OCI-LY1 (cell line): Measurements from ENCODE around the gene MMEL1.
"Not testable (repeated sequence)": the region's sequence is repeated elsewhere in the genome, so short reads cannot be mapped to it uniquely, and the experiment has no call there.

Experiments used
- H2AFZ ChIP-seq: fragments of 200-600 bp; sonication (generic), shearing (Covaris generic); 2 replicates; pipeline ENCODE4 v1.6.0; 2014; ENCODE audit warnings: antibody characterized with exemption, mild to moderate bottlenecking, low read length
- H3F3A ChIP-seq: fragments of 200-600 bp; sonication (generic), shearing (Covaris generic); 2 replicates; pipeline ENCODE4 v1.6.0; 2014; ENCODE audit warnings: mild to moderate bottlenecking, antibody characterized with exemption, low read length, moderate library complexity; ENCODE audit not compliant: insufficient read depth
- H3K27ac ChIP-seq: fragments of 200-600 bp; sonication (generic); 2 replicates; pipeline ENCODE4 v1.5.1; 2014; ENCODE audit warnings: low read length, mixed run types, mild to moderate bottlenecking, low read depth; ENCODE audit not compliant: poor library complexity, severe bottlenecking
- H3K27me3 ChIP-seq: fragments of 200-600 bp; sonication (generic); 2 replicates; pipeline ENCODE4 v1.6.0; 2014; ENCODE audit warnings: antibody characterized with exemption, mild to moderate bottlenecking, low read length, moderate library complexity; ENCODE audit not compliant: insufficient read depth
- H3K36me3 ChIP-seq: fragments of 200-600 bp; sonication (generic); 2 replicates; pipeline ENCODE4 v1.6.1; 2014; ENCODE audit warnings: mild to moderate bottlenecking, antibody characterized with exemption, low read length, moderate library complexity, mixed read lengths; ENCODE audit not compliant: insufficient read depth
- H3K4me1 ChIP-seq: fragments of 200-600 bp; sonication (generic); 2 replicates; pipeline ENCODE4 v1.5.1; 2014; ENCODE audit warnings: mild to moderate bottlenecking, low read length, moderate library complexity; ENCODE audit not compliant: insufficient read depth, severe bottlenecking
- H3K4me2 ChIP-seq: fragments of 200-600 bp; sonication (generic), shearing (Covaris generic); 2 replicates; pipeline ENCODE4 v1.6.1; 2014; ENCODE audit warnings: low read length
- H3K4me3 ChIP-seq: fragments of 200-600 bp; sonication (generic); 2 replicates; pipeline ENCODE4 v1.5.1; 2014; ENCODE audit warnings: low read length, low read depth, mild to moderate bottlenecking, mixed read lengths; ENCODE audit not compliant: poor library complexity, severe bottlenecking
- H3K79me2 ChIP-seq: fragments of 200-600 bp; shearing (Covaris generic); 2 replicates; pipeline ENCODE4 v1.6.1; 2016; ENCODE audit warnings: mixed run types, low read length, mixed read lengths; ENCODE audit not compliant: insufficient read depth
- H3K9ac ChIP-seq: fragments of 200-600 bp; sonication (generic), shearing (Covaris generic); 2 replicates; pipeline ENCODE4 v1.6.1; 2014; ENCODE audit warnings: mild to moderate bottlenecking, low read length, mixed read lengths
- H3K9me2 ChIP-seq: fragments of 200-600 bp; sonication (generic), shearing (Covaris generic); 2 replicates; pipeline ENCODE4 v1.6.1; 2014; ENCODE audit warnings: low read depth, mild to moderate bottlenecking, low read length, mixed read lengths
- H3K9me3 ChIP-seq: fragments of 200-600 bp; shearing (Covaris generic); 2 replicates; pipeline ENCODE4 v1.6.1; 2014; ENCODE audit warnings: low read length, mixed read lengths
- H4K20me1 ChIP-seq: fragments of 200-600 bp; sonication (generic), shearing (Covaris generic); 2 replicates; pipeline ENCODE4 v1.6.0; 2016; ENCODE audit warnings: mild to moderate bottlenecking, low read length; ENCODE audit not compliant: insufficient read depth
- CTCF ChIP-seq: fragments of 200-600 bp; sonication (generic), shearing (Covaris generic); IDR thresholded peaks from 2 replicates; pipeline ENCODE4 v1.5.1; 2017; ENCODE audit warnings: mild to moderate bottlenecking, antibody characterized with exemption, low read length, moderate library complexity, mixed read lengths
- EZH2 ChIP-seq: fragments of 200-600 bp; sonication (generic), shearing (Covaris generic); IDR thresholded peaks from 2 replicates; pipeline ENCODE4 v1.8.0; 2017; ENCODE audit warnings: borderline replicate concordance, mixed run types, mild to moderate bottlenecking, antibody characterized with exemption, low read length, moderate library complexity, mixed read lengths

MMEL1 gene

GRCh38 chr1:2578758-2579118 lies 54.1 kb downstream of the MMEL1 start:
- Histone ChIP-seq H3K9ac (no peak overlapping the region), H3K9me3 (no peaks in the 10 kb centered on the region), H2AFZ (no peak overlapping the region), H3K27me3 (no peaks in the 10 kb centered on the region; the same call in 1 of the 2 replicates), H3K4me3 (no peak overlapping the region), H3K36me3 (no peaks in the 10 kb centered on the region), H3K27ac (no peak overlapping the region), H3K4me1 (peaks cover 28% of the 10 kb centered on the region), H3K9me2 (no peaks in the 10 kb centered on the region), H4K20me1 (no peaks in the 10 kb centered on the region), H3K4me2 (no peak overlapping the region), H3F3A (no peaks in the 10 kb centered on the region), H3K79me2 (no peaks in the 10 kb centered on the region)
- TF ChIP-seq EZH2 (no peak), CTCF (no peak)

DNA sequence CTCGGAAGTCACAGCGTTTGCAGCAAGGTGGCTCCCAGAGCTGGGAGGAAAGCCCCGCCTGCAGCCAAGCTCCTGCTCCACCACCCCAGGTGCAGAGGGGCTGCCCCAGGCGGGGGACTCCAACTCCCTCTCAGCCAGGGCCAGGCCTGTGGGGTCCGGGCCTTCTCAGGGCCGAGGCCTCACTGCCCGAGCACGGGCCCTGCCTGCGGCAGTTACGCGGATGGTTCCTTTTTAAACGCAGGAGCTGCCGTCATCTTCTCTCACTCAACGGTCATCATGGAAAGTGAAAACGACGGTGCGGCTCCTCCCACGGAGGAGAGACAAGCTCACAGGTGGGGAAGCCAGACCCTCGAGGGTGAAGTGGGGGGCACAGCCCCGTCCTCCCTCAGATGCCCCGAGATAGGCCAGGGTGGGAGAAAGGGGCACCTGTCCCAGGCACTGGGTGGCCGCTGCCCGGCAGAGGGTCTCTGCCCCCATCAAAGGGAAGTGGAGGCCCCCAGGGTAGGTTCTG lies 55.2 kb downstream of the MMEL1 start:
- H3K36me3 ChIP-seq, H4K20me1 ChIP-seq, H3K27me3 ChIP-seq, H3K9me3 ChIP-seq, H3K9me2 ChIP-seq, H3F3A ChIP-seq, H2AFZ ChIP-seq, H3K79me2 ChIP-seq: not testable (repeated sequence)
- H3K4me2 ChIP-seq, result peak overlapping the region; percentile 44; the same call in 1 of the 2 replicates
- H3K27ac ChIP-seq, result peak overlapping the region; percentile 12
- peak overlapping the region; percentile 26; the same call in 1 of the 2 replicates for H3K9ac ChIP-seq
- H3K4me3 ChIP-seq, result peak overlapping the region; percentile 21
- peaks cover 28% of the 10 kb centered on the region for H3K4me1 ChIP-seq

GRCh38 chr1:2575801-2576663 lies 56.8 kb downstream of the MMEL1 start:
- Histone ChIP-seq H3K27me3 (peaks cover 5% of the 10 kb centered on the region; the same call in 1 of the 2 replicates), H3K36me3 (no peaks in the 10 kb centered on the region), H3K4me3 (no peak overlapping the region), H3K9me3 (no peaks in the 10 kb centered on the region), H3K27ac (no peak overlapping the region), H3K9ac (no peak overlapping the region; the same call in 1 of the 2 replicates), H3K4me2 (peak overlapping the region; percentile 29; the same call in 1 of the 2 replicates), H3K4me1 (peaks cover 28% of the 10 kb centered on the region), H3K79me2 (no peaks in the 10 kb centered on the region), H4K20me1 (no peaks in the 10 kb centered on the region), H3K9me2 (no peaks in the 10 kb centered on the region), H2AFZ (no peak overlapping the region), H3F3A (no peaks in the 10 kb centered on the region)
- no peak for TF ChIP-seq CTCF
